ENCODE measurements around the gene DGKI.

DGKI gene

GRCh38 chr7:137408126-137408525, 438.6 kb downstream of the DGKI start:
- no peak overlapping the region for H3K4me3 ChIP-seq (replicated peaks in 1 of 2; ENCODE audit: low read depth in 2 of 2, low read length in 2 of 2)
- DNase-seq (ENCODE audit: low read depth in 2 of 2), result no peak
- TF ChIP-seq CTCF (IDR thresholded peaks at IDR 0.05; ENCODE audit: low read depth, low read length), result no peak

DNA sequence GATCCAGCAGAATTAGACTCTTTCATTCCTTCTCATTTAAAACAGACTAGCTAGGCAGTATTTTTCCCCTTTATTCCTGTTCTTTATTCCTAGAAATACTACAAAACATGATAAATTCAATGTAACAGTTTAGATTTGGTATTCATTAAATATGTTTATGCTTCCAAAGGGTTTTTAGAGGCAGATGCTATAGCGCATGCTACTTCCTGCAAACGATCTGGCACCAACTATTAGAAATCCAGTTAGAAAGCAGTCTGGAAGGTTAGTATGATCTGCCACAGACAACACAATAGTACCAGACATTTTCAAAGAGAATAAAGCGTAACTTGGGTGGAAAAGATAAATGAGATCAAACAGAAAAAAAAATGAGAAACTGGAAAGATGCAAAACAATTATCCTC, 439.7 kb downstream of the DGKI start:
- no peak for TF ChIP-seq CTCF (IDR thresholded peaks at IDR 0.05; ENCODE audit: low read depth, low read length)
- no peak overlapping the region for H3K4me3 ChIP-seq (replicated peaks in 1 of 2; ENCODE audit: low read depth in 2 of 2, low read length in 2 of 2)
- DNase-seq (ENCODE audit: low read depth in 2 of 2), result no peak

DNA sequence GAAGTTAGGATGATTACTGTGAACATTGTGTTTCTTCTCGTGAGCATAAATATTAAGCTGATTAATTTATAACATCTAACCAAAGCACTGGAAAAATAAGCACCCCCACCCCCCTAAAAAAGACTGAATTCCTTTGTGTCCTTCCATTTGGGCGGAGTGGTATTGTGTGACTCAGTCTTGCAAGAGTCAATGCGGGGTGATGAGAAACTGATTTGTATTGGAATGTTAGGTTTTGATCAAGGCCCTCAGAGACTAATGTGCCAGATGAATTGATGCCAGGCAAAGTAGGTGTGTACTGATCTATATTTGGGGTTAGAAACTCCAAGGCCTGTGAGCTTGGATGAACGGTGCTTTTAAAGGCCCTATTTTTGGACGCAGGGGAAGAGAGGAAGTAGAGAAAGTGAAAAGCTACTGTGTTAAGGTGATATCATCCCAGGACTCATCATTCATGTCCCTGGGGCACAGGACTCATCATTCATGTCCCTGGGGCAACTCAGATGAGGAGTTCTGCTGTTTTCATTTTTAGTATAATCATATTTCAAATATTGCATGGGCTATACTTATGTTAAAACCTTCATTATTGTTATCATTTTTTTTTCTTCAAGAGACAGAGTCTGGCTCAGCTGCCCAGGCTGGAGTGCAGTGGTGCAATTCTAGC, 442.0 kb downstream of the DGKI start:
- no peak overlapping the region for H3K4me3 ChIP-seq (replicated peaks in 1 of 2; ENCODE audit: low read depth in 2 of 2, low read length in 2 of 2)
- DNase-seq (ENCODE audit: low read depth in 2 of 2), result peak in 1 of 2 donors; percentile 58
- TF ChIP-seq CTCF (IDR thresholded peaks at IDR 0.05; ENCODE audit: low read depth, low read length), result no peak

- H3K4me3 ChIP-seq (replicated peaks in 1 of 2; ENCODE audit: low read depth in 2 of 2, low read length in 2 of 2), result no peak overlapping the region
- no peak for TF ChIP-seq CTCF (IDR thresholded peaks at IDR 0.05; ENCODE audit: low read depth, low read length)
- DNase-seq (ENCODE audit: low read depth in 2 of 2), result no peak
Observed at GRCh38 chr7:137403353-137403695, 443.4 kb downstream of the DGKI start.

DNA sequence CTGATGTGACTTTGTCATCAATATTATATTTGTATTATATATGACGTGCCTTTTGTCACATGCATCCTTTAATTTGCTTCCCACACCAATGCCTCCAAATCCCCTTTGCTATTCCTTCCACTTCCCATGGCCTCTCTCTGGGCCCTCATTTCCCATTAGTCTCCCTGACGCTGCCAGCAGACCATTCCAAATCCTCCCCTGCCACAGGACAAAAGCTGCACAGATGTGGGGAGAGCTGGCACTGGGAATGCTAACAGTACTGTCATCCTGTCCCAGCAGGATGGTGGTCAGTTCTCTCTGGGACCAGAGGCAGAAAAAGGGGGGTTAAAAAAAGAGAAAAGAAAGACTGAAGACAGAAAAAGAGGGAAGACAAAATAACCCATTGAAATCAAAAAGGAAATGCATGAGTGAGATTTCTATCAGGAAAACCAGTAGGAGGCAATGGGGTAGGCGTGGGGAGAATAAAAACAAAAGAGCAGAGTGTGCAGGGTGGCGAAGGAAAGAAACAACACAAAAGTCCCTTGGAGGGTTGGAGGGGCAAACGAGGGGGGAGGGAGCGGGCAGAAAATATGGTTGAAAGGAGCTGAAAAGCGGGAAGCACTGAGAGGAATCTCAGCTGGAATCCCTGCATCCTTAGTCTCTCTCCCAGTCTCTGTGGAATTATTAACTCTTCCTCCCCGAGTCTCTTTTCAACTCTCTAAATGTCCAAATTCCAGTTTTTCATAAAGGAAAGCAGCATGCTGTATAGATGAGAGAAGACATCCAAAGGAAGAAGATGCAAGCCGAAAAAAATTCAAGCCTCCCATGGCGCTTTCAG, 444.0 kb downstream of the DGKI start:
- no peak overlapping the region for H3K4me3 ChIP-seq (replicated peaks in 1 of 2; ENCODE audit: low read depth in 2 of 2, low read length in 2 of 2)
- no peak for DNase-seq (ENCODE audit: low read depth in 2 of 2)
- no peak for TF ChIP-seq CTCF (IDR thresholded peaks at IDR 0.05; ENCODE audit: low read depth, low read length)

- TF ChIP-seq CTCF (IDR thresholded peaks at IDR 0.05; ENCODE audit: low read depth, low read length), result no peak
- H3K4me3 ChIP-seq (replicated peaks in 1 of 2; ENCODE audit: low read depth in 2 of 2, low read length in 2 of 2), result no peak overlapping the region
- DNase-seq (ENCODE audit: low read depth in 2 of 2), result peak; percentile 4 to 63
Observed at GRCh38 chr7:137399827-137400823, 446.6 kb downstream of the DGKI start.

Measured in cardiac fibroblast (primary cell).